CD4-positive, alpha-beta T cell (primary cell): ENCODE measurements around the gene SETD1B. TPM values are rescaled to one million over a fixed set of nuclear protein-coding genes. Genes with fewer than 3 reads are reported as not detected.

ENCODE experiments used
- ATAC-seq: fragments of 200-7000 bp; cut with Tn5 transposase; one replicate; pipeline ENCODE4 v1.10.0; 2022; ENCODE audit warnings: mild to moderate bottlenecking; ENCODE audit not compliant: poor library complexity
- CTCF ChIA-PET: fragments of 350-600 bp; sonication (Branson Sonifier 250); formaldehyde crosslinking; loops from one replicate; lab custom pipeline; 2021; ENCODE audit warnings: antibody characterized with exemption, inconsistent platforms; lab: Charles Lee
- POLR2A ChIA-PET: fragments of 350-600 bp; sonication (Branson Sonifier 250); formaldehyde crosslinking; loops from one replicate; lab custom pipeline; 2021; ENCODE audit warnings: antibody characterized with exemption, inconsistent platforms; lab: Charles Lee
- DNase-seq, 14 experiments: peaks; one replicate each; pipeline ENCODE4 v3.0.0-alpha.2; 2013 to 2020; ENCODE audit warnings: mixed read lengths in 2 of 14
- H3K27ac ChIP-seq, 2 donors: one replicate each; pipeline versions ENCODE4 v1.5.1 to v1.7.0; 2013; ENCODE audit warnings: low read length in 2 of 2, low read depth in 1 of 2, mild to moderate bottlenecking in 1 of 2
- H3K27me3 ChIP-seq, 2 experiments: 1 replicate in 1 of 2; 2 replicates in 1 of 2; pipeline versions ENCODE4 v1.6.1 to v1.7.0; 2013; ENCODE audit warnings: low read length in 2 of 2, control low read depth in 1 of 2, mild to moderate bottlenecking in 1 of 2, moderate library complexity in 1 of 2; ENCODE audit not compliant: insufficient read depth in 2 of 2, control insufficient read depth in 1 of 2
- H3K36me3 ChIP-seq: one replicate; pipeline ENCODE4 v1.6.1; 2013; ENCODE audit warnings: low read length, control low read depth; ENCODE audit not compliant: insufficient read depth
- H3K4me1 ChIP-seq: one replicate; pipeline ENCODE4 v1.6.1; 2013; ENCODE audit warnings: low read length, control low read depth; ENCODE audit not compliant: insufficient read depth
- H3K4me3 ChIP-seq: one replicate; pipeline ENCODE4 v1.5.1; 2013; ENCODE audit warnings: mild to moderate bottlenecking, low read length, moderate library complexity
- H3K9me3 ChIP-seq, 2 experiments: 1 replicate in 1 of 2; 2 replicates in 1 of 2; pipeline versions ENCODE4 v1.6.1 to v1.7.0; 2013; ENCODE audit warnings: low read length in 2 of 2, mild to moderate bottlenecking in 2 of 2, control low read depth in 1 of 2, moderate library complexity in 1 of 2; ENCODE audit not compliant: control insufficient read depth in 1 of 2, insufficient read depth in 1 of 2
- H3K27ac Mint-ChIP-seq: one replicate; pipeline ENCODE4 v1.8.0; 2020; ENCODE audit warnings: mixed read lengths
- H3K27me3 Mint-ChIP-seq: one replicate; pipeline ENCODE4 v1.8.0; 2021; ENCODE audit warnings: mixed read lengths
- H3K36me3 Mint-ChIP-seq: one replicate; pipeline ENCODE4 v1.8.0; 2021; ENCODE audit warnings: low read depth, mixed read lengths
- H3K4me1 Mint-ChIP-seq: one replicate; pipeline ENCODE4 v1.8.0; 2021; ENCODE audit warnings: low read depth, mixed read lengths
- H3K4me3 Mint-ChIP-seq: one replicate; pipeline ENCODE4 v1.8.0; 2020; ENCODE audit warnings: mild to moderate bottlenecking, mixed read lengths
- H3K9me3 Mint-ChIP-seq: one replicate; pipeline ENCODE4 v1.8.0; 2020; ENCODE audit warnings: mixed read lengths
- CTCF ChIP-seq: fragments of 200-600 bp; IDR thresholded peaks from one replicate; pipeline ENCODE4 v1.8.0; 2022; ENCODE audit warnings: antibody characterized with exemption, mild to moderate bottlenecking
- intact Hi-C, 2 experiments: fragments of 100-400 bp; cut with DNase I in 1 of 2; cut with micrococcal nuclease in 1 of 2; formaldehyde crosslinking; loops; one replicate each; pipeline versions ENCODE4 v1.15.1 to v1.9.0; 2023 to 2025; cut with DNase I, micrococcal nuclease
- total RNA-seq, 174 experiments: library from RNA in 2 of 174; stranded (reverse) in 2 of 174; gene quantifications; one replicate each; pipeline ENCODE4 v1.2.3 and lab custom pipeline; 2021 to 2026

Gene SETD1B
- total RNA-seq, 2 experiments from 2014 or later, result 146 to 151 TPM

DNA sequence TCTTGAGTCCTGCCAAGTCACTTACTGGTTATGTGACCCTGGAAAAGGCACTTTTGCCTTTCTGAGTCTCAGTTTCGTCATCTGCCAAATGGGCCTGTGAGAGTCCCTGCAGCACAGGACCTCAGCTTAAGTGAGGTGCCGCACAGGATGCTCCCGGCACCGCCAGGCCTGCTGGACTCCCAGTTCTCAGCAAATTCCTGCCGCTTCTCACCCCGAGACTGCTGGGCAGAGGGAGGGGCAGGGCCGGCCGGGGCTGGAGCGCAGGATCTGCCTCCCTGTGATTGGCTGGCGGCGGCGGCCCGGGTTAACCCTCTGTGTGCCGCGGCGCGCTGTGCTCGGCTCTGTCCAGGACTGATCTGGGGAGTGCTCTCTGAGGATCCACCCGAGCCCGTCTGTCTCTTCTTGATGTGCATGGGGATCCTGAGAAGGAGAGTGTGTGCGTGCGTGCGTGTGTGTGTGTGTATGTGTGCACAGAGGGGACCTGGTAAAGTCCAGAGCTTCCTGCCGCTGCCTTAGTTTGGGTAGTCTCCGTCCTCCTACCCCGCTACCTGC is 8.6 kb downstream of the SETD1B start:
- ATAC-seq (peak; percentile 5), DNase-seq (peak in 2 of 14 experiments; percentile 25 to 29)
- Mint-ChIP-seq H3K27ac (peak overlapping the region; percentile 69), H3K36me3 (peaks cover 79% of the 10 kb centered on the region), H3K4me1 (peaks cover 53% of the 10 kb centered on the region), H3K27me3 (no peaks in the 10 kb centered on the region), H3K4me3 (peak overlapping the region; percentile 79), H3K9me3 (no peaks in the 10 kb centered on the region)
- no peaks in the 10 kb centered on the region for H3K9me3 ChIP-seq
- H3K27me3 ChIP-seq, result no peaks in the 10 kb centered on the region
- peak overlapping the region; percentile 64 for H3K4me3 ChIP-seq
- H3K36me3 ChIP-seq, result peaks cover 85% of the 10 kb centered on the region
- no peak overlapping the region for H3K27ac ChIP-seq
- CTCF ChIA-PET, result interaction anchor here (0.6 to 16.5 kb wide), 16 partner anchors 12 to 177 kb away, joined by 3 to 746 read pairs (median 6); partner anchors contain the start of genes PSMD9, RHOF and TMEM120B
- peak; percentile 58 for TF ChIP-seq CTCF
- POLR2A ChIA-PET, result interaction anchor here (0.7 to 34.6 kb wide), 4 partner anchors 14 to 140 kb away, joined by 3 to 1869 read pairs (median 9); partner anchors contain the start of genes PSMD9, RHOF and SETD1B
- H3K4me1 ChIP-seq, result peaks cover 67% of the 10 kb centered on the region
- intact Hi-C loops, result loop anchor here (1.0 to 2.0 kb wide), 3 partner anchors 18 to 116 kb away; no protein-coding TSS in a partner anchor

DNA sequence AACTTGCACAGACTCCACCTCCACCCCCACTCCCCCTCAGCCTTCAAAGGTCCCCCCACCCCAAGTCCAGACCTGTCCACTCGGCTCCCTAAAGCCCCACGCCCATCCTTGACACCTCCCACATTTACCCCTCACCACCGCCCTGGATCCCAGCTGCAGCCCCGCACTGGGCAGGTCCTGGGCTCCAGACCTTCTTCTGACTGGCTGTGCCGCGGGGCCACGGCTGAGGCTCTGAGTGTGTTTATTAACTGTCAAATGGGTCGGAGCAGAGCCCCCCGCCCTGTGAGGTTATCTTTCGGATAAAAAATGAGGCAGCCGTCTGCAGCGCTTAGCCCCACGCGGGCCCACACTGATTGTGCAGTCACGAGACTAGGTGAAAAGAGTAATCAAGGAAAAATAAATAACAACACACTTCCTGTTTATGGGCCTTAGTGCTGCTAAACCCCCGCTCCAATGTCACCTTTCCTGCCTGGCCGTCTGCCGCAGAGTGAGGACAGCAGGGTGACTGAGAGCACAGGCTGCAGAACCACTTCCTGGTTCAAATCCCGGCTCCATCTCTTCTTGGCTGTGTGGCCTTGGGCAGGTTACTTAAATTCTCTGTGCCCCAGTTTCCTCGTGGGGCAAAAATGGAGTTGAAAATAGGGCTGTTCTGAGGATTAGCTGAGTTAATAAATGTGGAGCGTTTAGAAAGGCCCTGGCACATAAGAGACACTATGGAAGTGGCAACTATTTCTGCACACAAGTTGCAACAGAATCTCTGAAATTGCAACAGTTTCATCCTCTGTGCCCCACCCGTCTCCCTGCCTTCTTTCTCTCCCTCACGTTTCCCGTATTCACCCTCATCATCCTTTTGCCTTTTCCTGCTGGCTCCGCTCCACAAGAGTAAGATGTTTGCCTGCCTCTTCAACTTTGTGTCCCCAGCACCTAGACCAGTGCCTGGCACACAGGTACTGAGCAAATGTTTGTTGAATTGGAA is 9.4 kb downstream of the SETD1B start:
- no peak for TF ChIP-seq CTCF
- no peaks in the 10 kb centered on the region for H3K27me3 Mint-ChIP-seq
- no peaks in the 10 kb centered on the region for H3K27me3 ChIP-seq
- POLR2A ChIA-PET, result interaction anchor here (34.6 kb wide), 1 partner anchor 25 kb away, joined by 1869 read pairs; the partner anchor contains the start of genes RHOF and SETD1B
- peak overlapping the region; percentile 64 for H3K4me3 ChIP-seq
- peaks cover 83% of the 10 kb centered on the region for H3K36me3 Mint-ChIP-seq
- peak overlapping the region; percentile 69 for H3K27ac Mint-ChIP-seq
- intact Hi-C loops, result loop anchor here (1.0 to 2.0 kb wide), 3 partner anchors 19 to 116 kb away; no protein-coding TSS in a partner anchor
- peaks cover 84% of the 10 kb centered on the region for H3K36me3 ChIP-seq
- no peak for ATAC-seq
- H3K4me1 ChIP-seq, result peaks cover 59% of the 10 kb centered on the region
- no peaks in the 10 kb centered on the region for H3K9me3 ChIP-seq
- H3K9me3 Mint-ChIP-seq, result no peaks in the 10 kb centered on the region
- DNase-seq, result peak in 3 of 14 experiments; percentile 21 to 33 (median 31)
- no peak overlapping the region for H3K27ac ChIP-seq
- peak overlapping the region; percentile 79 for H3K4me3 Mint-ChIP-seq
- CTCF ChIA-PET, result interaction anchor here (1.5 to 16.5 kb wide), 4 partner anchors 17 to 75 kb away, joined by 11 to 746 read pairs (median 18); partner anchors contain the start of genes PSMD9 and RHOF
- peaks cover 48% of the 10 kb centered on the region for H3K4me1 Mint-ChIP-seq

DNA sequence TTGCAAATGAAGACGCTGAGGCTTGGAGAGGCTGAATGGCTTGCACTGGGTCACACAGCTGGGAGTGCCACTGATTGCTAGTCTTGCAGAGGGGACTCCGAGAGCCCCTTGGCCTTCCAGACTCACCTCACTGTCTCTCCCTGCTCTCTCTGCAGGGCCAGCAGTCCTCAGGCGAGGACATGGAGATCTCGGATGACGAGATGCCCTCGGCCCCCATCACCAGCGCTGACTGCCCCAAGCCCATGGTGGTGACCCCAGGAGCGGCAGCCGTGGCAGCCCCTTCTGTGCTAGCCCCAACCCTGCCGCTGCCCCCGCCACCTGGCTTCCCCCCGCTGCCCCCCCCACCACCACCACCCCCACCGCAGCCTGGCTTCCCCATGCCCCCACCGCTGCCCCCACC is 10.1 kb downstream of the SETD1B start:
- peaks cover 80% of the 10 kb centered on the region for H3K36me3 Mint-ChIP-seq
- ChIA-PET POLR2A (interaction anchor here (34.6 kb wide), 1 partner anchor 26 kb away, joined by 1869 read pairs; the partner anchor contains the start of genes RHOF and SETD1B), CTCF (interaction anchor here (3.6 to 16.5 kb wide), 2 partner anchors 18 to 74 kb away, joined by 23 to 746 read pairs; partner anchors contain the start of genes PSMD9 and RHOF)
- TF ChIP-seq CTCF, result no peak
- H3K27ac Mint-ChIP-seq, result peak overlapping the region; percentile 69
- H3K4me1 Mint-ChIP-seq, result peaks cover 48% of the 10 kb centered on the region
- intact Hi-C loops, result loop anchor here in 1 of 2 experiments (2.0 kb wide), 1 partner anchor 117 kb away; no protein-coding TSS in a partner anchor
- ATAC-seq (no peak), DNase-seq (no peak)
- Histone ChIP-seq H3K4me1 (peaks cover 53% of the 10 kb centered on the region), H3K9me3 (no peaks in the 10 kb centered on the region), H3K27ac (no peak overlapping the region), H3K27me3 (no peaks in the 10 kb centered on the region), H3K4me3 (no peak overlapping the region), H3K36me3 (peaks cover 80% of the 10 kb centered on the region)
- no peaks in the 10 kb centered on the region for H3K27me3 Mint-ChIP-seq
- H3K4me3 Mint-ChIP-seq, result no peak overlapping the region
- no peaks in the 10 kb centered on the region for H3K9me3 Mint-ChIP-seq
